ENCODE measurements around the gene ZNF329. TPM values are rescaled to one million over a fixed set of nuclear protein-coding genes. Genes with fewer than 3 reads are reported as not detected.
A peak's percentile ranks its signal among the peaks of the same experiment; 100 is the strongest.

ZNF329 gene
- polyA plus RNA-seq (2012; ENCODE audit: insufficient read length, low read depth) = 3.3 TPM

- TF ChIP-seq REST (IDR thresholded peaks at IDR 0.05; ENCODE audit: insufficient read depth in 1 of 2, low read depth in 2 of 2, low read length in 2 of 2) = no peak
- no peak for TF ChIP-seq FOXP2 (optimal IDR thresholded peaks at IDR 0.05; ENCODE audit: borderline replicate concordance, extremely low read depth, extremely low read length, insufficient read depth)
- TF ChIP-seq POLR2AphosphoS5 (IDR thresholded peaks at IDR 0.05; ENCODE audit: low read depth, low read length) = peak; percentile 78
- TF ChIP-seq TAF1 (IDR thresholded peaks at IDR 0.05; ENCODE audit: borderline replicate concordance, insufficient read depth, low read length) = peak; percentile 56; the same call in 1 of the 2 replicates
- TF ChIP-seq SIN3A (IDR thresholded peaks at IDR 0.05; ENCODE audit: borderline replicate concordance, insufficient read depth, low read length) = no peak
Measured at GRCh38 chr19:58150328-58150921, at the start of gene ZNF329. TSS of gene ZNF329 (minus strand) at chr19:58150789. CDS start at chr19:58129503, 21,286 bp downstream.

GRCh38 chr19:58196901-58197616, 46.5 kb upstream of the ZNF329 start:
- TF ChIP-seq REST (IDR thresholded peaks at IDR 0.05; ENCODE audit: insufficient read depth in 1 of 2, low read depth in 2 of 2, low read length in 2 of 2) = no peak
- no peak for TF ChIP-seq POLR2AphosphoS5 (IDR thresholded peaks at IDR 0.05; ENCODE audit: low read depth, low read length)
- TF ChIP-seq FOXP2 (optimal IDR thresholded peaks at IDR 0.05; ENCODE audit: borderline replicate concordance, extremely low read depth, extremely low read length, insufficient read depth) = no peak

GRCh38 chr19:58183817-58184215, 33.2 kb upstream of the ZNF329 start:
- TF ChIP-seq REST (IDR thresholded peaks at IDR 0.05; ENCODE audit: insufficient read depth in 1 of 2, low read depth in 2 of 2, low read length in 2 of 2) = no peak
- TF ChIP-seq SIN3A (IDR thresholded peaks at IDR 0.05; ENCODE audit: borderline replicate concordance, insufficient read depth, low read length) = no peak
- no peak for TF ChIP-seq FOXP2 (optimal IDR thresholded peaks at IDR 0.05; ENCODE audit: borderline replicate concordance, extremely low read depth, extremely low read length, insufficient read depth)
- TF ChIP-seq POLR2AphosphoS5 (IDR thresholded peaks at IDR 0.05; ENCODE audit: low read depth, low read length) = no peak
- TF ChIP-seq TAF1 (IDR thresholded peaks at IDR 0.05; ENCODE audit: borderline replicate concordance, insufficient read depth, low read length) = no peak

GRCh38 chr19:58182989-58183816, 32.6 kb upstream of the ZNF329 start, which contains the start of gene ZNF274:
TSS of gene ZNF274 (plus strand) at chr19:58183061. CDS start at chr19:58183966, 905 bp downstream.
- TF ChIP-seq REST (IDR thresholded peaks at IDR 0.05; ENCODE audit: insufficient read depth in 1 of 2, low read depth in 2 of 2, low read length in 2 of 2) (no peak), TAF1 (IDR thresholded peaks at IDR 0.05; ENCODE audit: borderline replicate concordance, insufficient read depth, low read length) (no peak), FOXP2 (optimal IDR thresholded peaks at IDR 0.05; ENCODE audit: borderline replicate concordance, extremely low read depth, extremely low read length, insufficient read depth) (peak; percentile 97), SIN3A (IDR thresholded peaks at IDR 0.05; ENCODE audit: borderline replicate concordance, insufficient read depth, low read length) (0 out of 2 replicates have a peak, but pooled peaks have one; percentile 34), POLR2AphosphoS5 (IDR thresholded peaks at IDR 0.05; ENCODE audit: low read depth, low read length) (peak; percentile 36; the same call in 1 of the 2 replicates)
